ENCODE data around the gene YEATS4.

Gene YEATS4

GRCh38 chr12:69350777-69351176, 8.8 kb upstream of the YEATS4 start:
- TF ChIP-seq CTCF (IDR thresholded peaks at IDR 0.05; ENCODE audit: insufficient read depth, low read length, poor library complexity, severe bottlenecking), result no peak
- DNase-seq (ENCODE audit: extremely low read depth, insufficient read length), result no peak
- Histone ChIP-seq H3K4me3 (replicated peaks; ENCODE audit: low read depth, low read length) (no peak overlapping the region), H3K36me3 (ENCODE audit: control insufficient read depth, insufficient read depth, low read length) (no peaks in the 10 kb centered on the region), H3K27me3 (replicated peaks; ENCODE audit: control insufficient read depth, insufficient read depth, low read length) (no peaks in the 10 kb centered on the region)

GRCh38 chr12:69351462-69352236, 7.9 kb upstream of the YEATS4 start:
- DNase-seq (ENCODE audit: extremely low read depth, insufficient read length), result no peak
- H3K36me3 ChIP-seq (ENCODE audit: control insufficient read depth, insufficient read depth, low read length), result no peaks in the 10 kb centered on the region
- no peak for TF ChIP-seq CTCF (IDR thresholded peaks at IDR 0.05; ENCODE audit: insufficient read depth, low read length, poor library complexity, severe bottlenecking)
- no peak overlapping the region for H3K4me3 ChIP-seq (replicated peaks; ENCODE audit: low read depth, low read length)
- no peaks in the 10 kb centered on the region for H3K27me3 ChIP-seq (replicated peaks; ENCODE audit: control insufficient read depth, insufficient read depth, low read length)

GRCh38 chr12:69352904-69353303, 6.6 kb upstream of the YEATS4 start:
- no peak for DNase-seq (ENCODE audit: extremely low read depth, insufficient read length)
- Histone ChIP-seq H3K27me3 (replicated peaks; ENCODE audit: control insufficient read depth, insufficient read depth, low read length) (no peaks in the 10 kb centered on the region), H3K36me3 (ENCODE audit: control insufficient read depth, insufficient read depth, low read length) (no peaks in the 10 kb centered on the region), H3K4me3 (replicated peaks; ENCODE audit: low read depth, low read length) (no peak overlapping the region)
- no peak for TF ChIP-seq CTCF (IDR thresholded peaks at IDR 0.05; ENCODE audit: insufficient read depth, low read length, poor library complexity, severe bottlenecking)

GRCh38 chr12:69354172-69354555, 5.4 kb upstream of the YEATS4 start:
- H3K36me3 ChIP-seq (ENCODE audit: control insufficient read depth, insufficient read depth, low read length), result no peaks in the 10 kb centered on the region
- no peak for TF ChIP-seq CTCF (IDR thresholded peaks at IDR 0.05; ENCODE audit: insufficient read depth, low read length, poor library complexity, severe bottlenecking)
- no peak for DNase-seq (ENCODE audit: extremely low read depth, insufficient read length)

GRCh38 chr12:69354556-69355187, 4.9 kb upstream of the YEATS4 start:
- DNase-seq (ENCODE audit: extremely low read depth, insufficient read length), result no peak
- H3K4me3 ChIP-seq (replicated peaks; ENCODE audit: low read depth, low read length), result no peak overlapping the region
- no peaks in the 10 kb centered on the region for H3K36me3 ChIP-seq (ENCODE audit: control insufficient read depth, insufficient read depth, low read length)
- no peak for TF ChIP-seq CTCF (IDR thresholded peaks at IDR 0.05; ENCODE audit: insufficient read depth, low read length, poor library complexity, severe bottlenecking)
- H3K27me3 ChIP-seq (replicated peaks; ENCODE audit: control insufficient read depth, insufficient read depth, low read length), result no peaks in the 10 kb centered on the region

More at GRCh38 chr12:69354172-69354555, 5.4 kb upstream of the YEATS4 start:
- Histone ChIP-seq H3K27me3 (replicated peaks; ENCODE audit: control insufficient read depth, insufficient read depth, low read length) (no peaks in the 10 kb centered on the region), H3K4me3 (replicated peaks; ENCODE audit: low read depth, low read length) (no peak overlapping the region)

All from GM06990 (cell line).